ENCODE results near the gene LRRTM2.

Gene LRRTM2

GRCh38 chr5:138876811-138877210, 1.7 kb upstream of the LRRTM2 start:
- no peak overlapping the region for H3K4me3 ChIP-seq (ENCODE audit: low read depth, low read length)
- POLR2A ChIA-PET, result no interaction called here
- DNase-seq (ENCODE audit: low read depth, low spot score), result no peak
- CTCF ChIA-PET, result no interaction called here
- no peak for TF ChIP-seq CTCF (IDR thresholded peaks at IDR 0.05; ENCODE audit: insufficient read depth, low read length, missing control alignments)

- POLR2A ChIA-PET, result interaction anchor here (0.7 kb wide), 1 partner anchor 18 kb away, joined by 3 read pairs; no protein-coding TSS in a partner anchor
- DNase-seq (ENCODE audit: low read depth, low spot score), result no peak
- no peak overlapping the region for H3K4me3 ChIP-seq (ENCODE audit: low read depth, low read length)
- CTCF ChIA-PET, result interaction anchor here (0.6 to 1.2 kb wide), 2 partner anchors 12 to 297 kb away, joined by 3 read pairs; no protein-coding TSS in a partner anchor
- no peak for TF ChIP-seq CTCF (IDR thresholded peaks at IDR 0.05; ENCODE audit: insufficient read depth, low read length, missing control alignments)
These were observed 811 bp upstream of the LRRTM2 start for GRCh38 chr5:138875946-138876345.

- DNase-seq (ENCODE audit: low read depth, low spot score), result no peak
- no peak for TF ChIP-seq CTCF (IDR thresholded peaks at IDR 0.05; ENCODE audit: insufficient read depth, low read length, missing control alignments)
- POLR2A ChIA-PET, result interaction anchor here (0.7 kb wide), 1 partner anchor 18 kb away, joined by 3 read pairs; no protein-coding TSS in a partner anchor
- H3K4me3 ChIP-seq (ENCODE audit: low read depth, low read length), result peak overlapping the region; percentile 53
- CTCF ChIA-PET, result interaction anchor here (0.6 to 1.5 kb wide), 3 partner anchors 12 to 297 kb away, joined by 3 to 4 read pairs (median 3); no protein-coding TSS in a partner anchor
These were observed 379 bp upstream of the LRRTM2 start for GRCh38 chr5:138875552-138875875.

GRCh38 chr5:138874241-138874640, 894 bp downstream of the LRRTM2 start:
- no peak for DNase-seq (ENCODE audit: low read depth, low spot score)
- no peak for TF ChIP-seq CTCF (IDR thresholded peaks at IDR 0.05; ENCODE audit: insufficient read depth, low read length, missing control alignments)
- peak overlapping the region; percentile 53 for H3K4me3 ChIP-seq (ENCODE audit: low read depth, low read length)
- ChIA-PET CTCF (interaction anchor here (0.5 to 1.9 kb wide), 9 partner anchors 16 to 332 kb away, joined by 3 to 4 read pairs (median 3); no protein-coding TSS in a partner anchor), POLR2A (no interaction called here)

- H3K4me3 ChIP-seq (ENCODE audit: low read depth, low read length), result no peak overlapping the region; the same call in none of the 2 replicates
- no peak for TF ChIP-seq CTCF (IDR thresholded peaks at IDR 0.05; ENCODE audit: insufficient read depth, low read length, missing control alignments)
- no peak for DNase-seq (ENCODE audit: low read depth, low spot score)
- ChIA-PET CTCF (interaction anchor here (1.0 to 1.9 kb wide), 9 partner anchors 12 to 333 kb away, joined by 3 to 5 read pairs (median 3); no protein-coding TSS in a partner anchor), POLR2A (no interaction called here)
These were observed 1.5 kb downstream of the LRRTM2 start for GRCh38 chr5:138873466-138874221.

GRCh38 chr5:138872841-138873465, 2.2 kb downstream of the LRRTM2 start:
- CTCF ChIA-PET, result interaction anchor here (1.0 to 1.9 kb wide), 6 partner anchors 12 to 334 kb away, joined by 3 to 5 read pairs (median 4); no protein-coding TSS in a partner anchor
- no peak for TF ChIP-seq CTCF (IDR thresholded peaks at IDR 0.05; ENCODE audit: insufficient read depth, low read length, missing control alignments)
- DNase-seq (ENCODE audit: low read depth, low spot score), result no peak
- POLR2A ChIA-PET, result no interaction called here
- H3K4me3 ChIP-seq (ENCODE audit: low read depth, low read length), result no peak overlapping the region
